ENCODE measurements around the gene AUP1. TPM values are rescaled to one million over a fixed set of nuclear protein-coding genes. Genes with fewer than 3 reads are reported as not detected.

The AUP1 gene
- total and polyA plus RNA-seq, 9 of the 15 experiments (the other 6 are each of a cell fraction or from before 2014, with no cell fraction given), result 70.7 to 245 (median 165) TPM

GRCh38 chr2:74530239-74531187 is 1.0 kb upstream of the AUP1 start (continued):
- TF ChIP-seq LCOR (CRISPR knock-in tag; IDR thresholded peaks at IDR 0.05), result peak; percentile 75
- TF ChIP-seq DACH1 (IDR thresholded peaks at IDR 0.05; ENCODE audit: partially characterized antibody), result peak; percentile 66
- peak; percentile 91 for TF ChIP-seq ZNF592 (IDR thresholded peaks at IDR 0.05)
- peak; percentile 72 for TF ChIP-seq KLF16 (IDR thresholded peaks at IDR 0.05)
- peak; percentile 85 for TF ChIP-seq TEAD4 (IDR thresholded peaks at IDR 0.05; ENCODE audit: low read length)
- no peak for TF ChIP-seq TEAD4 (CRISPR knock-in tag; IDR thresholded peaks at IDR 0.05; ENCODE audit: borderline replicate concordance)
- TF ChIP-seq GTF2E2 (tag; IDR thresholded peaks at IDR 0.05), result peak; percentile 46; the same call in 1 of the 2 replicates
- peak; percentile 15; the same call in 1 of the 2 replicates for TF ChIP-seq FOSL1 (tag; conservative IDR thresholded peaks at IDR 0.05)
- peak; percentile 79; the same call in 1 of the 2 replicates for TF ChIP-seq STAT5A (IDR thresholded peaks at IDR 0.05; ENCODE audit: borderline replicate concordance, low read length)
- no peak for TF ChIP-seq FOXP4 (CRISPR knock-in tag; IDR thresholded peaks at IDR 0.05; ENCODE audit: borderline replicate concordance)
- TF ChIP-seq RNF219 (CRISPR knock-in tag; IDR thresholded peaks at IDR 0.05), result no peak
- no peak for TF ChIP-seq NFIX (CRISPR knock-in tag; IDR thresholded peaks at IDR 0.05; ENCODE audit: low read depth)
- no peak for TF ChIP-seq CHCHD3 (CRISPR knock-in tag; IDR thresholded peaks at IDR 0.05)
- TF ChIP-seq XRCC3 (IDR thresholded peaks at IDR 0.05), result no peak
- TF ChIP-seq RAD51 (IDR thresholded peaks at IDR 0.05; ENCODE audit: borderline replicate concordance, low read depth), result no peak; the same call in 1 of the 2 replicates
- TF ChIP-seq HDAC1 (IDR thresholded peaks at IDR 0.05), result peak in 1 of 2 experiments; percentile 79; a peak in 2 of 4 replicates

Data from K562 (cell line).